IPS DF 6.9 (cell line): ENCODE data around the gene ABHD6.

Source experiments
- DNase-seq: peaks from one replicate; pipeline ENCODE4 v3.0.0-alpha.2; 2013; ENCODE audit warnings: low read depth, low spot score
- H3K27ac ChIP-seq: one replicate; pipeline ENCODE4 v1.5.1; 2013; ENCODE audit warnings: low read length, control low read depth
- H3K27me3 ChIP-seq: 2 replicates; pipeline ENCODE4 v1.6.1; 2013; ENCODE audit warnings: mild to moderate bottlenecking, low read length; ENCODE audit not compliant: control insufficient read depth, insufficient read depth
- H3K36me3 ChIP-seq: 2 replicates; pipeline ENCODE4 v1.6.1; 2013; ENCODE audit warnings: low read length; ENCODE audit not compliant: control insufficient read depth, insufficient read depth
- H3K4me1 ChIP-seq: 2 replicates; pipeline ENCODE4 v1.6.1; 2013; ENCODE audit warnings: low read length; ENCODE audit not compliant: control insufficient read depth, insufficient read depth
- H3K4me3 ChIP-seq: 2 replicates; pipeline ENCODE4 v1.5.1; 2013; ENCODE audit warnings: mild to moderate bottlenecking, low read length
- H3K9me3 ChIP-seq: 2 replicates; pipeline ENCODE4 v1.6.1; 2013; ENCODE audit warnings: low read length, inconsistent platforms; ENCODE audit not compliant: control insufficient read depth, insufficient read depth
- WGBS: extraction: QIAGEN DNeasy Blood & Tissue Kit; methylation state at CpG from one replicate; pipeline ENCODE4 v1.1.7; 2013; ENCODE audit warnings: mixed read lengths, missing lambda C conversion rate; ENCODE audit not compliant: insufficient read length, insufficient coverage; 5-methylcytosine and 5-hydroxymethylcytosine counted together

Gene ABHD6

DNA sequence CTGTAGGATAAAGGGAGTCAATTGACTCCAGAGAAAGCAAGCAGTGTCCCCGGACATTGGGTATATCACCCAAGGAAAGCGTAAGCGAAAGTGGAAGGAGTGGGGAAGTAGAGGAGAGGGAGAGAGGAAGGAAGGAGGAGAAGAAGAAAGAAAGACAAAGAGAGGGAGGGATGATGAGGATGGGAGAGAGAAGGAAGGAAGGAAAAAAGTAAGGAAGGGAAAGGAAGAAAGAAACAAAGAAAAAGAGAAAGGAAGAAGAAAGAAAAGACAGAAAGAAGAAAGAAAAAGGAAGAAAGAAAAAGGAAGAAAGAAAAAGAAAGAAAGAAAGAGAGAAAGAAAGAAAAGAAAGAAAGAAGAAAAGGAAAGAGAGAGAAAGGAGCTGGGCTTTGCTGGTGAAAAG, 27.7 kb upstream of the ABHD6 start:
- H3K36me3 ChIP-seq: no peaks in the 10 kb centered on the region
- WGBS: 100% methylated on average over 1 of the region's 3 CpGs
- no peak for DNase-seq
- H3K27me3 ChIP-seq: no peaks in the 10 kb centered on the region
- no peaks in the 10 kb centered on the region for H3K4me1 ChIP-seq
- H3K4me3 ChIP-seq: no peak overlapping the region
- H3K27ac ChIP-seq: no peak overlapping the region
- H3K9me3 ChIP-seq: no peaks in the 10 kb centered on the region

DNA sequence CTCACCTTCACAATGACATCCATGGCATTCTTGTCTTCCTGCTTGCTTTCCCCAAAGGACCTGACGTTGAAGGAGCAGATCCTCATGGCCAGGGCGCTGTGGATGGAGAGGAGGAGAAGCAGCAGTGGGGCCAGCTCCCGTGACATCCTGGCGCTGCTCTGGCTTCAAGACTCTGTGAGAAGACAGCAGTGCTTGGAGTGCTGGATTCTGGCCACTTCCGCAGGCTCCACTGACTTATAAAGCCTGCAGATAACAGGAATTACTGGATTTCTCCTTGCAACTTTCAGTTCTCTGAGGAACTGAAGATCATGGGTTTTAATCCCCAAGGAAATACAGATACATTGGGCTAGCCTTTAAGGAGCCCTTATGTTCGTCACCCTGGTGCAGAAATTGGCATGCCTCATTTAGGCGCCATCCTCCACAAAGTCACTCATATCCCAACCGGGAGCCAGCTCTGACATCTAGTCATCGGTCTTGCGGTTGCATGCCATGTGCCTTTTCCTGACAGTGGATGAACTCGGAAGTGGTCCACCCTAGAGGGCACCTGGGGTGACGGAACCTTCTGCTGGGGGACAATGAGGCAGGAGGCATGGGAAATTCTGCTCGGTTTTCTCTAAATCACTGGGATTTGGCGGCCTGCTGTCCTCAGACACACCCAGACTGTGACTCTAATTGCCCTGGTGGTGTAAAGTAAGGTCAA, 26.7 kb upstream of the ABHD6 start, which contains the start of gene DNASE1L3:
TSS of gene DNASE1L3 (minus strand) at position 212 of the 700 bp plus-strand sequence. CDS start at position 146, 66 bp downstream.
- H3K27ac ChIP-seq: no peak within 1 kb of the TSS
- no peaks in the 10 kb centered on the region for H3K4me1 ChIP-seq
- H3K27me3 ChIP-seq: no peaks in the 10 kb centered on the region
- no peaks in the 10 kb centered on the region for H3K9me3 ChIP-seq
- H3K36me3 ChIP-seq: no peaks in the 10 kb centered on the region
- DNase-seq: no peak
- WGBS: no CpG with 5 or more reads among the region's 14 CpGs
- H3K4me3 ChIP-seq: no peak within 1 kb of the TSS

DNA sequence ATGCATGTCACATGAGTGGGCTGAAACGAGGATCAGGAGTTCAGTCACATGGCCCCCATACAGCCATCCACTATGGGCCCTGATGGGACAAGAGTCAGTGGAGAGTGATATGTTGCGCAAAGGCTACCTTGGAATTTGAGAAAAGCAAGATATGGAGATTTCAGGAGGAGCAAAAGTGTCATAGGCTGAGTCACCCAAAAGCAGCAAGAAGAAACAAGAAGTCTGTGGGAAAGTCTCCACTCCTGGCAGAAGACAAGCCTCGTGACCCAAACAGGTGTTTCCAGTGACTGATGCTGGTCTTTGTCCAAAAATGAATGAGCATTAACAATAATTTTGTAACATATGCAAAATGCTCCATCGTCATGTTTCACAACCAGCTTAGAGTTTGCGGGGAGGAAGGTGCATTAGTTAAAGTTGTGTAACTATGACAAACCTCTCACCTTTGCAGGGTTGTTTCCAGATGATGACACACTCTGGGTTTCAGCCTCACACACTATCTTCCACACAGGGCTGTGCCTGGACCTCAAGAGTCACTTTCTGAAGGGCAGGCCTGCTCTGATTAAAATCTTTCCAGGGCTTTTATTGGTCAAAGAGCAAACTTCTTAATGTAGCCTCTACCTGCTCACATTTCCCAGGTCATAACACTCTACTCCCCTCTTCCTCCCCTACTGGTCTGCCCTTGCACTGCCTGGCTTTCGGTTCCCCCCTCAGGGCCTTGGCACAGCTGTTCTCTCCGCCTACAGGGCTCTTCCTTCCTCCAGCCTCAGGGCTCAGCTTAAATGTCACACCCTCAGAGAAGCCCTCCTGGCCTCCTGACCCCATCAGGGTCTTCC, 22.9 kb upstream of the ABHD6 start:
- no peak overlapping the region for H3K27ac ChIP-seq

DNA sequence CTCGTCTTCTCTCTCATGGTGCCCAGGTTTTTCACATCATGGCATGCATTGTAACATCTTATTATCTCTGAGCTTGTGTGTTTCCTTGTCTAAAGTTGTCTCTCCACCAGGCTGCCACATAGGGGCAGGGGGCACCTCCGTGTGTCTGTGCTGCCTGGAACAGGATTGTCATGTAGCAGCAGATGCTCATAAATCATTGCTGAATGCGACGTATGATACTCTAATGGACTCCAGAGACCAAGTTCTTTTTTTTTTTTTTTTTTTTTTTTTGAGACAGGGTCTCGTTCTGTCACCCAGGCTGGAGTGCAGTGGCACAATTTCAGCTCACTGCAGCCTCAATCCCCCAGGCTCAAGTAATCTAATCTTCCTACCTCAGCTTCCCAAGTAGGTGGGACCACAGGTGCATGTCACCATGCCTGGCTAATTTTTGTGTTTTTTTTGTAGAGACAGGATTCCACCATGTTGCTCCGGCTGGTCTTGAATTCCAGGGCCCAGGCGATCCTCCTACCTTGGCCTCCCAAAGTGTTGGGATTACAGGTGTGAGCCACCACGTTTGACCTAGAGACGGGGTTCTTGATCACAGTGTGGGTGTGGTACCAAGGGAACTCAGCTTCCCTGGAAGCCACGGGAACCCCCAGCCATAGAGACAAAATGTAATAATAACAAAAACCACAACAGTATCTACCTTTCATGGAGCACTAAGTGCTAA, 22.1 kb upstream of the ABHD6 start:
- H3K36me3 ChIP-seq: no peaks in the 10 kb centered on the region
- DNase-seq: no peak
- no peaks in the 10 kb centered on the region for H3K4me1 ChIP-seq
- H3K27ac ChIP-seq: no peak overlapping the region
- no peaks in the 10 kb centered on the region for H3K27me3 ChIP-seq
- H3K9me3 ChIP-seq: no peaks in the 10 kb centered on the region
- no peak overlapping the region for H3K4me3 ChIP-seq
- WGBS: no CpG with 5 or more reads among the region's 10 CpGs

More for the DNA sequence above, 22.9 kb upstream of the ABHD6 start:
- no peaks in the 10 kb centered on the region for H3K4me1 ChIP-seq
- WGBS: no CpG with 5 or more reads among the region's 7 CpGs
- H3K36me3 ChIP-seq: no peaks in the 10 kb centered on the region
- H3K9me3 ChIP-seq: no peaks in the 10 kb centered on the region
- no peak for DNase-seq
- no peaks in the 10 kb centered on the region for H3K27me3 ChIP-seq
- H3K4me3 ChIP-seq: no peak overlapping the region

DNA sequence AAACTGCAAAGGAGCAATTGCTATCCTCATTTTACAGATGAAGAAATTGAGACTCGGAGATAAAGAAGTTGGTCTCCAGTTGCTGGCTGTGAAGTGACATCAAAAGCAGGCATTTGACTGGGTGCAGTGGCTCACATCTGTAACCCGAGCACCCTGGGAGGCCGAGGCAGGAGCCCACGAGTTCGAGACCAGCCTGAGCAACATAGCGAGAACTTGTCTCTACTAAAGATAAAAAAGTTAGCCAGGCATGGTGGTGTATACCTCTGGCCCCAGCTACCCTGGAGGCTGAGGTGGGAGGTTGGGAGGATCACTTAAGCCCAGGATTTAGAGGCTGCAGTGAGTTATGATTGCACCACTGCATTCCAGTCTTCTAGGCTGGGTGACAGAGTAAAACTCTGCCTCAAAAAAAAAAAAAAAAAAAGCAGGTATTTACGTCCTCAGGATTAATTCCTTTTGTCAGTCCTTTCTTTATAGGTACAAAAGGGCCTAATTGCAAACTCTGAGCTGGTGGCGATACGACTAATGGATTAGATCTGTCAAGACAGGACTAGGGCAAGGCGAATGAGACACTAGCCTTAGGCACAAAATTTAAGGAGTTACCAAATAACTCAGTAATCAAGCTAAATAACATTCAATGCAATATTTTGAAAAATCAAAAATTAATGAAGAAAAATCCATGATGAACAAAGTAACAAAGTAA, 20.9 kb upstream of the ABHD6 start:
- Histone ChIP-seq H3K4me1 (no peaks in the 10 kb centered on the region), H3K9me3 (no peaks in the 10 kb centered on the region), H3K27ac (no peak overlapping the region), H3K4me3 (no peak overlapping the region), H3K36me3 (no peaks in the 10 kb centered on the region), H3K27me3 (no peaks in the 10 kb centered on the region)
- no CpG with 5 or more reads among the region's 10 CpGs for WGBS
- DNase-seq: no peak

DNA sequence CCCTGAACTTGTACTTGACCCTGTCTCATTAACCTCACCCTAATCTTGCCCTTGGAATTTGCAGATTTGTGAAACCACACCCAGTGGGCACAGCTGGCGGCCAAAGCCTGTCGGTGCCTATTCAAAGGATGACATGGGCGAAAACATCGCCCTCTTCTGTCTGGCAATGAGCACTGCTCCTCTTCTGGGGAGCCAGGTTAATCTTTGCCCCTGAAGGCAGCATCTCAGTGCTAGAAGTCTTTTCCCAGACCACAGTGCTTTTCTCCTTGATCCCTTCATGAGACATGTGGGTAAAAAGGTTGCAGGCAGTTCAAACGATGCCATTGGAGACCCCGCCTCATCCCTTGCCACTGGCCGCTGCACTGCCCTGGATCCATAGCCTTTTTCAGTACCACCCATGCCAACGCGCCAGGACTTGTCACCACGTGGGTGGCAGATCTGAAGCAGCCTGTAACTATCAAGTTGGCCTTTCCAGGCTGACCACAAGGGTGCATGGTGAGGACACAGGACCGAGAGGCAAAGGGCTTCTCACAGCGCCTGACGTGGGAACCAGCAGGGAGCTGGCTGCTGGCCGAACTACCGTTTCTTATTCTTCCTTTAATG, 20.3 kb upstream of the ABHD6 start:
- Histone ChIP-seq H3K4me1 (no peaks in the 10 kb centered on the region), H3K9me3 (no peaks in the 10 kb centered on the region), H3K4me3 (no peak overlapping the region), H3K27ac (no peak overlapping the region), H3K27me3 (no peaks in the 10 kb centered on the region), H3K36me3 (no peaks in the 10 kb centered on the region)
- no CpG with 5 or more reads among the region's 15 CpGs for WGBS
- no peak for DNase-seq

DNA sequence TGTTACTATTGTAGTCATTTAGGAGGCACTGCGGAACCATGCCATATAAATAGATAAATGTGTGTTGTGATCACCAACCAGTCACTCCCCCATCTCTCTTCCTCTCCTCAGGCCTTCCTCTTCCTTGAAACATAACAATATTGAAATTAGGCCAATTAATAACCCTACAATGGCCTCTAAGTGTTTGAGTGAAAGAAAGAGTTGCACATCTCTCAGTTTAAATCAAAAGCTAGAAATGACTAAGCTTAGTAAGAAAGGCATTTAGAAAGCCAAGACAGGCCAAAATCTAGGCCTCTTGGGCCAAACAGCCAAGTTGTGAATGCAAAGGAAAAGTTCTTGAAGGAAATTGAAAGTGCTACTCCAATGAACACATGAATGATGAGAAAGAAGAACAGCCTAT, 18.7 kb upstream of the ABHD6 start:
- no peak overlapping the region for H3K4me3 ChIP-seq
- no peaks in the 10 kb centered on the region for H3K9me3 ChIP-seq
- no peaks in the 10 kb centered on the region for H3K36me3 ChIP-seq
- WGBS: no CpG with 5 or more reads among the region's 1 CpG
- no peak for DNase-seq
- H3K27ac ChIP-seq: no peak overlapping the region
- no peaks in the 10 kb centered on the region for H3K4me1 ChIP-seq
- H3K27me3 ChIP-seq: no peaks in the 10 kb centered on the region

DNA sequence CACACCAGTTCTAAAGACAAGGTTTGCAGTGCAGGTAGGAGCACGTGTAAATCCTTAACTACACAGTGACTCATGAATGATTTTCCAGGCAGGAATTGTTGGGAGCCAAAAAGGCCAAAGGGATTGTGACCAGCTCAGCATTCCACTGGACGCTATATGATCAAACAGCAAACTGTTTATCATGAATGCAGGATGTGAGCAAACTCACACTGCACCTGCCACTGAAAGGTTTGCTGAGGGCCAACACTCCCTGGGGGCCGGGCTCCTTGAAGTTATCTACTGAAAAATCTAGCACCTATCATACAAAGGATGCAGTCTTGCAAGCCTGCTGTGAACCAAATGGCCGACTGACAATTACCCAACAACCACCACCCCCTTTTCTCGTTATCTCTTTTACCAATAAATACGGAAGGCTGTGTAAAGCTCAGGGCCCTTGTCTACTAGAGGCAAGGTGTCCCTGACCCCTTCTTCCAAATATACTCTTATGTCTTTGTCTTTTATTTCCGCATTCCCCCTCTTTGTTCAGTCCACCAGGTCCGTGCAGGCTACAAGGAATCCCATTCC, 15.3 kb upstream of the ABHD6 start:
- Histone ChIP-seq H3K9me3 (no peaks in the 10 kb centered on the region), H3K36me3 (no peaks in the 10 kb centered on the region), H3K4me1 (no peaks in the 10 kb centered on the region), H3K4me3 (no peak overlapping the region), H3K27me3 (no peaks in the 10 kb centered on the region), H3K27ac (no peak overlapping the region)
- DNase-seq: no peak
- no CpG with 5 or more reads among the region's 8 CpGs for WGBS

DNA sequence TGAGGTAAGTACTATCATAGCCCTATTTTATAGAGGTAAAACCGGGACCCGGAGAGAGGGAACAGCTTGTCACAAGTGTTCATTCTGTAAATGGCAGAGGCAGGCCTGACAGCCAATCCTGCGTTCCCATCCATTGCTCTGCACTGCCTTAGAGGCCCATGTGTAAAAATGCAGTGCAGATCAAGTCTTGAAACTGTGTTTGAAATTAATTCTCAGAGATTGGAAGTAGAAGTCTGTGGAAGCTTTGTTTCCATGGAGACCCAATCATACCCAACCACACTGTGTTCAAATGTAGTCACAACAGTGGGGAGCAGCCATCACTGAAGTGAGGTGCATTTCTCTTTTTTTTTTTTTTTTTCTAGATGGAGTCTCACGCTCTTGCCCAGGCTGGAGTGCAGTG, 13.7 kb upstream of the ABHD6 start:
- Histone ChIP-seq H3K27me3 (no peaks in the 10 kb centered on the region), H3K4me3 (no peak overlapping the region), H3K36me3 (no peaks in the 10 kb centered on the region), H3K9me3 (no peaks in the 10 kb centered on the region), H3K27ac (no peak overlapping the region), H3K4me1 (no peaks in the 10 kb centered on the region)
- no CpG with 5 or more reads among the region's 4 CpGs for WGBS
- DNase-seq: no peak
